ENCODE measurements around the gene SPATS2.
"Not testable (repeated sequence)": the region's sequence is repeated elsewhere in the genome, so short reads cannot be mapped to it uniquely, and the experiment has no call there.

The SPATS2 gene

DNA sequence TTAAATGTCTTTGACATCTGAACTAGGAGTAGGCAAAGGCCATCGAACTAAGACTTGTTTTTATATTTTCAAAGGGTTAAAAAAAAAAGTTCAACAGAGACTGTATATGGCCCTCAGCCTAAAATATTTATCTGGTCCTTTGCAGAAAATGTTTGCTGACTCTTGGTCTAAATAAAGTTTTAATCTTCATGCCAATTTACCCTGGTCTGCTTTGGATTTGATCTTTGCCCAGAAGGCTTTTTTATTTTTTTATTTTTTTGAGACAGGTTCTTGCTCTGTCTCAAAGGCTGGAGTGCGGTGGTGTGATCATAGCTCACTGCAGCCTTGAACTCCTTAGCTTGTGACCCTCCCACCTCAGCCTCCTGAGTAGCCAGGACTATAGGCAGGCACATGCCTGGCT is 47.1 kb downstream of the SPATS2 start:
- DNase-seq, result no peak

DNA sequence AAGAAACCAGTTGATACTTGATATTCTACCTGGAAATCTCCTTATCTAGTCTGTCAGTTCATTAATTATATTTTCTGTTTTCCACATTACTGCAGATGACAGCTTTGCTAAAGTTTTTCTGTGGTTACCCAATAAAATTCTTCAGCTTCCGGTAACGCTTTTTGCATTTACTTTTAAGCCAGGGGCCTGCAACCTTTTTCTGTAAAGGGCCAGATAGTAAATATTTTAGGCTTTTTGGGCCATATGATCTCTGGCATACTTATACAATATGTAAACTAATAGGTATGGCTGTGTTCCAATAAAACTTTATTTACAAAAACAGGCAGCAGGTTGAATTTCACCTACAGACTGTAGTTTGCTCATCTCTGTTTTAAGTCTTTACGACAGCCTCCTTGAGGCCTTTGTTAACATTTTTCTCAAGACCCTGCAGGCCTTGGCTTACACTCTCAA is 48.3 kb downstream of the SPATS2 start:
- no peak for DNase-seq

DNA sequence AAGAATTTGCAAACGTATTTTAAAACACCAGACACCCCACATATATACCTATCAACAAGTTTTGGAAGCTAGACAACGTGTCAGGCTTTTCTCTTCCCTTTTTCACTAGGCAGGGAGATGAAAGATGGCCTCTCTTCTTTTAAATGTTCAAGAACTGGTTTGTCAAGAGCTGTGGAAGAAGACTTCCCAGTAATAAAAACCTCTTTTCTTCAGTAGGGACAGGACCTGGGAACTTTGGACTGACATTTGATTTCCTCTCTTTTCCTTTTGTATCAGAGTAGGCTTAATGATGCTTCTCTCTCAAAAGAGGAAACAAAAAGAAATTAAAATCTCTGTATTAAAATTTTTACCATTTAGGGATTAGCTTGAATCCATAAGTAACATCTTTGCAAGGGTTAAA is 49.6 kb downstream of the SPATS2 start:
- no peak for DNase-seq

DNA sequence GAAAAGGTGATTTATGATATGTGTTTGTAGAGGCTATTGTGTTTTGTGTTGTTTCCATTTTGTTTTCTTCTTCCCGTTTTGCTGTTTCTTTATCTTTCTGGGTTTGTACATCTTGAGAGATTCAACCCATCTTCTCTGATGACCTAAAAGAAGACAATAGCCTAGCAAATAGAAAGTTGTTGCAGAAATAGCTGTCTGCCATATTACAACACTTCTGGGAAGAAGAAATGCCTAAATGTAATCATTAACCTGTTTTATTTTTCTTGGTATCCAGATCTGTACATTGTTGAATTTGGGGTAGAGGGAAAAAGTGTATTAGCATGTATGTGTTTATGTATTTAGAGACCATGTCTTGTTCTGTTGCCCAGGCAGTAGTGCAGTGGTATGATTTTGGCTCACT is 50.3 kb downstream of the SPATS2 start:
- DNase-seq, result no peak

DNA sequence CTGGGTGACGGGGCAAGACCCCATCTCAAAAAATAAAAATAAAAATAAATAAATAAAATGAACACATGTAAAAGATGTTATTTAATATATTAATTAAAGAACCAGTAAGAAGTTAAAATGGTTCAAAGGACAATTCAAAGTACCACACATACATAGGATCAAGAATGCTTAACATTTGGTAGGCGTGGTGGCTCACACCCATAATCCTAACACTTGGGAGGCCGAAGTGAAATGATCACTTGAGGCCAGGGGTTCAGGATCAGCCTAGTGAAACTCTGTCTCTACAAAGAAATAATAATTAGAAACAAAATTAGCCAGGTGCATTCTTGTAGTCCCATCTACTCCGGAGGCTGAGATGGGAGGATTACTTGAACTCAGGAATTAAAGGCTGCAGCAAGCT is 53.3 kb downstream of the SPATS2 start:
- DNase-seq, result no peak

DNA sequence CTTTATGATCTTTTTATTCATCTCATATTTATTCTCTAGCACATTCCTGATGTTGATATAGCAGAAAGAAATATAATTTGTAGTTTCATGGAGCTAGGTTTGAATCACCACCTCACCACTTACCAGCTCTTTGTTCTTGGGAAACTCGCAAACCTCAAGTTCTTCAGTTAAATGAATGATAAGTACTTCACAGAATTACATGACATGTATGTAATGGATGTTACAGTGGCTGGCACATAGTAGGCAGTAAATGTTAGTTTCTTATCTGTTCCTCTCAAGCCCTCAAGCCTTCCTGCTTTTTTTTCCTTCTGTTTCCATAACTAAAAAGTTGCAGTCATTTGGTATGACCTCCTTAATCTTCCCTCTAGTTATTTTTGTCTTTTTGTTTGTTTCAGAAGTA is 54.9 kb downstream of the SPATS2 start:
- no peak for DNase-seq

DNA sequence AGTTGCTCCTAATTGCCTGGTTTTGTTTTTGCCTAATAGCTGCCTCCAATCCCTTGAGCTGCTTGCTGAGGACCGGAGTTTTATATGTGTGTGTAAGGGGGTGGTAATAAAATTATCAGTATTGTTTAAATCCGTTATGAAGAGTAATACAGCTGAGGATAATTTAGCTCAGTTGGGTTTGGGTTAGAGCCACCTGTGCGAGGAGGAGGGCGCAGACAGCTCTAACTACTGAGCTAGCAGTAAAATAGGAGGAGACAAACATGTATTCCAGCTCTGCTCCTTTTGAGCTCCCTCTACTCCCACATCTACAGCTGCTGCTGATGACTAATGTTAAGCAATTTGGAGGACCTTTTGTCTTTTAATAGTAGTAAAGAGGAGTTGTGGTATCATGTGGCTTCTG is 61.5 kb downstream of the SPATS2 start:
- DNase-seq, result no peak

DNA sequence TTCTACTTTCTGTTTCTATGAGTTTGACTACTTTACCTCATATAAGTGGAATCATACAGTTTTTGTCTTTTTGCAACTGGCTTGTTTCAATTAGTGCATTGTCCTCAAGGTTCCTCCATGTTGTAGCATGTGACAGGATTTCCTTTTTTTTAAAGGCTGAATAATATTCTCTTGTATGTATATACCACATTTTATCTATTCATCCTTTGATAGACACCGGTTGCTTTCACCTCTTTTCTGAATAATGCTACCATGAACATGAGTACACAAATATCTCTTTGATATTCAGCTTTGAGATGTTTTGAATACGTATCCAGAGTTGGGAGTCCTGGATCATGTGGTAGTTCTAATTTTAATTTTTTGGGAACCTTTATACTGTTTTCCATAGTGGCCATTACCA is 65.4 kb downstream of the SPATS2 start:
- DNase-seq, result no peak

DNA sequence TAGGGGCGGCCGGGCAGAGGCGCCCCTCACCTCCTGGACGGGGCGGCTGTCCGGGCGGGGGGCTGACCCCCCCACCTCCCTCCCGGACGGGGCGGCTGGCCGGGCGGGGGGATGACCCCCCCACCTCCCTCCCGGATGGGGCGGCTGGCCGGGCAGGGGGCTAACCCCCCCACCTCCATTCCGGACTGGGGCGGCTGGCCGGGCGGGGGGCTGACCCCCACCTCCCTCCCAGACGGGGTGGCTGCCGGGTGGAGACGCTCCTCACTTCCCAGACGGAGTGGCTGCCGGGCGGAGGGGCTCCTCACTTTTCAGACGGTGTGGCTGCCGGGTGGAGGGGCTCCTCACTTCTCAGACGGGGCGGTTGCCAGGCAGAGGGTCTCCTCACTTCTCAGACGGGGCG is 69.5 kb downstream of the SPATS2 start:
- DNase-seq, result not testable (repeated sequence)

DNA sequence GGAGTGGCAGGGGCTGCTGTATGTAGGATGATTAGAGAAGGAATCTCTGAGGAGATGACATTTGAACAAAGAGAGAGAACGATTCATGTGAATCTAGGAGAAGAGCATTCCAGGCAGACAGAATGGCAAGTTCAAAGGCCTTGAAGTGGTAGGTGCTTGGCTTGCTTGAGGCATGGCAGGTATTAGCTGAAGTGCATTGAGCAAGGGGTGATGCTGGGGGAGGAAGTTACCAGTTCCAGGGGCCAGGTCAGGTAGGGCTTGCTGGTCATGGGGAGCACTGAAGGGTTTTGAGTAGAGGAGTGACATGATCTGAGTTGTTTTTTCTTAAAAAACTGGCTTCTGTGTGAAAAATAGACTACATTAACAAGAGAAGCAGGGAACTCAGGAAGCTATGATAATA is 71.8 kb downstream of the SPATS2 start:
- no peak for DNase-seq

DNA sequence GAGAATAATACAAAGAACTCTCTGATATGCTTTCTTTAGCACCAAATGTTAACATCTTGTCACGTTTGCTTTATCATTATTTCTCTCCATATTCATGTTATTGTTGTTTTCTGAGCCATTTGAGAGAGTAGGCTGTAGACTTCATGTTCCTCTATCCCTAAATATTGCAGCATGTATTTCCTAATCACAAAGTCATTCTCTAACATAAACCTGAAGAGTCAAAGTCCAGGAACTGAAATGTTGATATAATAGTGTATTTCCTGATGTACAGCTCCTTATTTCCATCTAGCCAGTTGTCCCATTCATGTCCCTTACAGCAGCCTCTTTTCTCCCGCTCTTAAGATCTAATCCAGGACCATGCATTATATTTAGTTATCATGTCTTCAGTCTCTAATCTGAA is 72.8 kb downstream of the SPATS2 start:
- no peak for DNase-seq

DNA sequence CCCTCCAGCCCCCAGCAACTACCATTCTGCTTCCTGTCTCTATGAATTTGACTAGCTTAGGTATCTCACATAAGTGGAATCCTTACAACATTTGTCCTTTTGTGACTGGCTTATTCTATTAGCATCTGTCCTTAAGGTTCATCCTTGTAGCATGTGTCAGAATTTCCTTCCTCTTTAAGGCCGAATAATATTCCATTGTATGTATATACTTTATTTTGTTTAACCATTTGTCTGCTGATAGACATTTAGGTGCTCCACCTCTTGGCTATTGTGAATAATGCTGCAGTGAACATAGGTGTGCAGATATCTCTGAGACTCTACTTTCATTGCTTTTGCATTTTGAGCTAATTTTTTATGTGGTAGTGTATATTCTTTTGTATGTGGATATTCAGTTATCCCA is 75.7 kb downstream of the SPATS2 start:
- no peak for DNase-seq

DNA sequence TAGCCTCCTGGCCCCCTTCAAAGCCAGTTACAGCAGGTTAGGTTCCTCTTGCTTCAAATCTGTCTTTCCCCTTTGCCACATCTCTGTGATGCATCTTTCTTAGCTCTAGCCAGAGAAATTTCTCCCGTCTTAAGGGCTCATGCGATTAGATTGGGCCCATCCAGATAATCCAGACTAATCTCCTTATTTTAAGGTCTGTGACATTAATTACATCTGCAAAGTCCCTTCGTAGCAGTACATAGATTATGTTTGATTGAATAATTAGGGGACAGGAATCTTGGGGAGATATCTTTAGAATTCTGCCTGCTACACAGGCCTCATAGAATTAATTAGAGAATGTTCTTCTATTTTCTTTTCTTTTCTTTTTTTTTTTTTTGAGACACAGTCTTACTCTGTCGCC is 79.3 kb downstream of the SPATS2 start:
- DNase-seq, result no peak

DNA sequence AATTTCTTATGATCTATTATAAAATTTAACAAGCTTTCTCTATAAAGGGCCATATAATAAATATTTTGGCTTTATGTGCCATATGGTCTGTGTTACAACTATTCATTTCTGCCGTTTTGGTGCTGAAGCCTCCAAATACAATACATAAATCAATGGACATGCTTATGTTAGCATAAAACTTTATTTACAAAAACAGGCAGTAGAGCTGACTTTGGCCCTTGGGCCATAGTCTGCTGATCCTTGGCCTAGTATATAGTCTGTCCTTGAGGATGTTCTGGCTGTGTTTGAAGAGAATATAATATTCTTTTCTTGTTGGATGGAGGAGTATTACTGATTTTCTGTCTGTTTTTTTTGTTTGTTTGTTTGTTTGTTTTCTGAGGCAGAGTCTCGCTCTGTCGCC is 81.6 kb downstream of the SPATS2 start:
- DNase-seq, result no peak

DNA sequence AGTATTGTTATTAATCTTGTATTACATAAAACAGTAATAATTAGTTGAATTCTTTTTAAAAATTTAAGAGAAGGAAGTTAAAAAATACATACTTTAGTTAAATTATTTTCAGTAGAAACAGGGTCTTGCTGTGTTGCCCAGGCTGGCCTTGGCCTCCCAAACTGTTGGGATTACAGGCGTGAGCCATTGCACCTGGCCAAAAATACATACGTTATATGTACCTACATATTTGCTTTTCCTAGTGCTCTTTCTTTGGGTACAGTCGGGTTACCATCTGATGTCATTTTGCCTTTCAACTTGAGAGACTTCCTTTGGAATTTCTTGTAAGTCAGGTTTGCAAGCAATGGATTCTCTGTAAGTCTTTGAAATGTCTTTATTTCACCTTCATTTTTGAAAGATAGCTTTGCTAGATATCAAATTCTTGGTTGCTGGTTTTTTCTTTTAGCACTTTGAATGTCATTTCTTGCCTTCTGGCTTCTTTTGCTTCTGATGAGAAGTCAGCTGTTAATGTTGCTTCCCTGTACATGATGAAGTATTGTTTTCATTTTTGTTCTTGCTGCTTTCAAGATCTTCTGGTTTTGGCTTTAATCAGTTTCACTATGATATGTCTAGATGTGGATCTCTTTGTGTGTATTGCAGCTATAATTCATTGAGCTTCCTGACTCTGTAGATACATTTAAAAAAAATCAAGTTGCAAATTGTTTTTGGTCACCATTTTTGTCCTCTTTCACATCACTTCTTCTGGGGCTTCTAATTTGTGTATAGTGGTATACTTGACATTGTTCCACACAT is 84.4 kb downstream of the SPATS2 start:
- DNase-seq, result no peak

DNA sequence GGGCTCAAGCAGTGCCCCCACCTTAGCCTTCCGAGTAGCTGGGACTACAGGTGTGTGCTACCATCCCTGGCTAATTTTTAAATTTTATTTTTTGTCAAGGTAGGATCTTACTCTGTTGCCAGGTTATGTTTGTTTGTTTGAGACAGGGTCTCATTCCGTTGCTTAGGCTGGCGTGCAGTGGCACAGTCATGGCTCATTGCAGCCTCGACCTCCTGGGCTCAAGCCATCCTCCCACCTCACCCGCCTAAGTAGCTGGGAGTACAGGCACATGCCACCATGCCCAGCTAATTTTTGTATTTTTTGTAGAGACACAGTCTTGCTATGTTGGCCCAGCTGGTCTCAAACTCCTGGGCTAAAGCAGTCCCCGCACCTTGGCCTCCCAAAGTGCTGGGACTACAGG is 88.2 kb downstream of the SPATS2 start:
- DNase-seq, result no peak

DNA sequence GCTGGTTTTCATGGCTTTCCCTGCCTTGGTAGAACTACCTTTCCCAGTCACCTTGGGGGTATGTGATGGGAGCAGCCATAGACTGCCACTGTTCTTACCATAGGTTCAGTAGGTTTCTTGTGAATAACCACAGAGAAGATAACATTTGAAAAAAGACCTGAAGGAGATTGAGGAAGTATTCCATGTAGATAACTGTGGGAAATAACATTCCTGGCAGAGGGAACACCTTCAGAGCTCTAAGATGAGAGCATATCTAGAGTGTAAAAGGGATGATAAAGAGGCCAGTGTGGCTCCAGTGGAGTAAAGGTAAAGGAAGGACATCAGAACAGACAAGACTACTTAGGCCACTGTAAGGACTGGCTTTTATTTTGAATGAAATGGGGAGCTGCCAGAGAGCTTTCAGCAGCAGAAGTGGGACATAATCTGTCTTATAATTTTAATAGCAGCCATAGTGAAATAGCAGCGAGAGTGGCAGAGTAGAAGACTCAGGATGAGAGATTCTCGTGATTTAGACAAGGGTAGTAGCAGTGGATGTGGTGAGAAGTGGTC is 88.9 kb downstream of the SPATS2 start:
- DNase-seq, result no peak

DNA sequence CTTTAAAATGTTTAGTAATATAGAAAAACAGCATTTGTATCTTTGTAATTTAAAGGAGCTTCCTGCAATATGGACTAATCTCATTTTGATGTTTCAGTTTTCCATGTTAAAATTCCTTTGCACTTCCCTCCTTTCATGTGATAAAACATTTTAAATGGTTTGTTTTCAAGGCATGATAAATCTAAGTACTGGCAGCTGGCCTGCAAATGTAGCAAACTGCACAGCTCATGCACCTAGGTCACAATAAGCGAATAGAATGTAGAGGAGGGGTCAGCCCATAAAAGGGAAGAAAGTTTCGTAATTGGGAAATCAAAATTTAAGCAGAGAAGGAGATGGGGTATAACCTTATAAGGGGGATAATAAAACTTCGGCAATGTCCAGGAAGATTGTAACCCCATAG is 91.6 kb downstream of the SPATS2 start:
- DNase-seq, result no peak

DNA sequence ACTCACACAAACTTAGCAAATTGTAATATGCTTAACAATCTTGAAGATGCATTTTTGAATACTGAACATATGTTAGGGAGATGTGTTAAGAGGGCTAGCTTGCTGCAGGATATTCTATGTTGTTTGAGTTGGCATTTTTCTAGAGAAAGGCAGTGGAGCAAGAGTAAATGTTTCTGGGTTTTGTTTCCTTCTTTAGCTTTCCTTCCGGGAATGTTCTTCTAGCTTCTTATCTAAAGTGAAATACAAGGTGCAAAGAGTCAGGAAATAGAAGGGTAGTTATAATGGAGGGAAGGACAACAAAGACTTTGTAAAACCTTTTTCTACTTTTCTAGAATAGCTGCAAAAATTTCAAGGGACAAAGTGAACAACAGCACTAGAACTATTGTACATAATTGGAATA is 94.0 kb downstream of the SPATS2 start:
- DNase-seq, result no peak

DNA sequence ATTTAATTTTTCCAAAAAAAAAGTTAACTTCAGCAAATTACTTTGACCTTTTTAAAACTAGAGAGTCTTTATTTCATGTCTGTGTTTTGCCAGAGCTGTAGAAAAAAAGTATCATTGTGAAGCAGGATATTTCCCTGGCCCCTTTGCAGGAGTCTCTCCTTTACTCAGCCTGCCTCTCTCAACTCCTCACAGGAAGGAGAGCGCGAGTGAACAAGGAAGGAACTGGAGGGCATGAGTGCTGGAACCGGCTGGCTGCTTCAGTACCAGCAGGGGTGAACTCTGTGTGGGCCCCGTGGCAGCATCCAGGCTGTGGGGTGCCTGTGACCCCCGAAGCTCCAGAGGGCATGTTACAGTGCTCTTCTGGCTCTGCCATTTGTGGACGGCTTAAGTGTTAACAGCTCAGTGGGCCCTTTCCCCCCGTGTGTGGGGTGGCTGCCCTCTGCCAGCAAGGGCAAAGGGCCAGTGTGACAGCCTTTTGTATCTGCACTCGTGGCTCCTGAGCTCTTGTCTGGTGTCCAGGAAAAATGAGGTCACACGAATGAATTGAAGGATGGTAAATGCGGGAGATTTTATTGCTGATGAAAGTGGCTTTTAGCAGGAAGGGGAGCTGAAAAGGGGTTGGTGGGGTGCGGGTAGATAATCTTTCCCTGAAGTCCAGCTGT is 95.0 kb downstream of the SPATS2 start:
- no peak for DNase-seq

DNA sequence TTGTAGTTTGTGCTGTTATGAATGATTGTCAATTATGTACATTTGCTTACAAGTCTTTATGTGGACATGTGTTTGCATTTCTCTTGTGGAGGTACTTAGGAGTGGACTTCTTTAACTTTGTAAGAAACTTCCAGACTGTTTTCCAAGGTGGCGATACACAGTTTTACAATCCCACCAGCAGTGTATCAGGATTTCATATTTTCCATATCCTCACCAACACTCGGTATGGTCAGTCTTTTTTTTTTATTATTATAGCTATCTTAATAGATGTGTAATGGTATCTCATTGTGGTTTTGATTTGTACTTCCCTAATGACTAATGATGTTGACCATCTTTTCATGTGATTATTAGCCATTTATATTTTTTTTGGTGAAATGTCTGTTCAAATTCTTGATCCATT is 97.9 kb downstream of the SPATS2 start:
- no peak for DNase-seq

DNA sequence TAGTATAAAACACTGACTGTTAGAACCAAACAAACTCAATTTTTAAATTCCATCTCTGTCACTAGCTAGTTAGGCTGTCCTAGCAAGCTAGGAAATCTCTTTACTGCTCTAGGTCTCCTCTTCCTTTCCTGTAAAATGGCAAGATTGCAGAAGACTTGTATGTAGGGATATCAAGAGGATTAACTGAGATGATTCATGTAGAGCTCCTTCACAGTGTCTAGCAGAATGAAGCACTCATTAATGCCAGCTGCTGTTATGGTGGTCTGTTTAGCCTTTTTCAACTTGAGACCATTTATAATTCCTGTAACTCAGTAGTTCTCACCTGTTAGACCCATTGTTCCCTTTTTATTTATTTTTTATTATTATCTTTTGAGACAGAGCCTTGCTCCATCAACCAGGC is 103.7 kb downstream of the SPATS2 start:
- no peak for DNase-seq

DNA sequence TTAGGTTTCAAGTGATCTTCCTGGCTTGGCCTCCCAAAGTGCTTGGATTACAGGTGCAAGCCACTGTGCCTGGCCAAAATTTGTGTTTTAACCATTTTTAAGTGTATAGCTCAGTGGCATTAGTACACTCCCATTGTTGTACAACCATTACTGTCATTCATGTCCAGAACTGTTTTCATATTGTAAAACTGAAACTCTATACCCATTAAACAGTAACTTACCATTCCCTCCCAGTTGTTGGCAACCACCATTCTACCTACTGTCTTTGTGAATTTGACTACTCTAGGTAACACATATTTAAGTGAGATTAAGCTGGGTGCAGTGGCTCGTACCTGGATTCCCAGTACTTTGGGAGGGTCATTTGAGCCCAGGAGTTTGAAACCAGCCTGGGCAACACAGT is 104.3 kb downstream of the SPATS2 start:
- DNase-seq, result no peak

DNA sequence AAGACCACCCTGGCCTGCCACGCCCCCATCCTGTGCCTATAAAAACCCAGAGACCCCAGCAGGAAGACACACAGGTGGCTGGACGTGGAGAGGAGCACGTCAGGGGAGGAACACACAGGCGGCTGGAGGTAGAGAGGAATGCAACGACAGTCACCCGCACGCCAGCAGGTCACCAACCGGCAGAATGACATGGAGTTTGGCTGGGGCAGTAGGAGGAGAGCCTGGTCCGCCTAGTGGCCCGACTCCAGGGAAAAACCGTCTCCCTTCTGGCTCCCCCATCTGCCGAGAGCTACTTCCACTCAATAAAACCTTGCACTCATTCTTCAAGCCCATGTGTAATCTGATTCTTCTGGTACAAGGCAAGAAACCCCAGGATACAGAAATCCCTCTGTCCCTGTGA is 108.8 kb downstream of the SPATS2 start:
- DNase-seq, result no peak

Data from NCI-H187 (cell line).